ENCODE results near the gene TMEM184A. TPM values are rescaled to one million over a fixed set of nuclear protein-coding genes. Genes with fewer than 3 reads are reported as not detected.

TMEM184A gene
- total and polyA plus RNA-seq, 2 of the 8 experiments (the other 6 are each of a cell fraction or from before 2014, with no cell fraction given): 1.8 to 2.1 TPM

- TF ChIP-seq TBP (IDR thresholded peaks at IDR 0.05; ENCODE audit: low read depth, low read length) (no peak), KDM5A (IDR thresholded peaks at IDR 0.05; ENCODE audit: low read length) (no peak), GTF2F1 (IDR thresholded peaks at IDR 0.05; ENCODE audit: borderline replicate concordance, low read depth, low read length) (no peak)
These were observed 24.6 kb downstream of the TMEM184A start (continued) for GRCh38 chr7:1531263-1531978.
